Uterus (tissue), 2 donors: ENCODE results near the gene DNAL1.
A peak's percentile ranks its signal among the peaks of the same experiment; 100 is the strongest.

ENCODE experiments used
- POLR2A ChIP-seq, 2 donors: fragments of 450-650 bp; IDR thresholded peaks; one replicate each; pipeline ENCODE4 v1.6.1; 2016; ENCODE audit warnings: antibody characterized with exemption in 2 of 2, mild to moderate bottlenecking in 1 of 2, moderate library complexity in 1 of 2
- TF ChIP-seq, protein P1 (sequence below), 4 experiments: fragments of 200-600 bp in 2 of 4; fragments of 450-650 bp in 2 of 4; sonication (generic) in 2 of 4; IDR thresholded peaks; one replicate each; pipeline ENCODE4 v1.5.1; 2016 to 2019; ENCODE audit warnings: antibody characterized with exemption in 4 of 4, mild to moderate bottlenecking in 2 of 4, moderate library complexity in 1 of 4

- peak; percentile 82 to 91 for TF ChIP-seq POLR2A (IDR thresholded peaks at IDR 0.05)
- TF ChIP-seq, protein P1, sequence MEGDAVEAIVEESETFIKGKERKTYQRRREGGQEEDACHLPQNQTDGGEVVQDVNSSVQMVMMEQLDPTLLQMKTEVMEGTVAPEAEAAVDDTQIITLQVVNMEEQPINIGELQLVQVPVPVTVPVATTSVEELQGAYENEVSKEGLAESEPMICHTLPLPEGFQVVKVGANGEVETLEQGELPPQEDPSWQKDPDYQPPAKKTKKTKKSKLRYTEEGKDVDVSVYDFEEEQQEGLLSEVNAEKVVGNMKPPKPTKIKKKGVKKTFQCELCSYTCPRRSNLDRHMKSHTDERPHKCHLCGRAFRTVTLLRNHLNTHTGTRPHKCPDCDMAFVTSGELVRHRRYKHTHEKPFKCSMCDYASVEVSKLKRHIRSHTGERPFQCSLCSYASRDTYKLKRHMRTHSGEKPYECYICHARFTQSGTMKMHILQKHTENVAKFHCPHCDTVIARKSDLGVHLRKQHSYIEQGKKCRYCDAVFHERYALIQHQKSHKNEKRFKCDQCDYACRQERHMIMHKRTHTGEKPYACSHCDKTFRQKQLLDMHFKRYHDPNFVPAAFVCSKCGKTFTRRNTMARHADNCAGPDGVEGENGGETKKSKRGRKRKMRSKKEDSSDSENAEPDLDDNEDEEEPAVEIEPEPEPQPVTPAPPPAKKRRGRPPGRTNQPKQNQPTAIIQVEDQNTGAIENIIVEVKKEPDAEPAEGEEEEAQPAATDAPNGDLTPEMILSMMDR (IDR thresholded peaks at IDR 0.05): peak in 1 of 4 experiments; percentile 8
Measured at GRCh38 chr14:73713803-73714655, 69.2 kb downstream of the DNAL1 start, which contains the start of gene PNMA1.
